Fibroblast of lung (primary cell): Measurements from ENCODE around the gene LCE1F. TPM values are rescaled to one million over a fixed set of nuclear protein-coding genes. Genes with fewer than 3 reads are reported as not detected.

Source experiments
- DNase-seq, 2 donors: peaks; one replicate each; pipeline versions ENCODE4 v3.0.0 to v3.0.0-alpha.2; 2010; ENCODE audit warnings: low read depth in 2 of 2
- H2AFZ ChIP-seq: 2 replicates; pipeline ENCODE4 v1.5.1; 2012; ENCODE audit warnings: low read length, control low read depth, inconsistent platforms
- H3K27ac ChIP-seq: 2 replicates; pipeline ENCODE4 v1.5.1; 2011; ENCODE audit warnings: low read length, control low read depth; ENCODE audit not compliant: insufficient read depth
- H3K27me3 ChIP-seq: 2 replicates; pipeline ENCODE4 v1.5.1; 2011; ENCODE audit warnings: mild to moderate bottlenecking, low read length; ENCODE audit not compliant: control insufficient read depth, insufficient read depth
- H3K36me3 ChIP-seq: 2 replicates; pipeline ENCODE4 v1.5.1; 2011; ENCODE audit warnings: low read length; ENCODE audit not compliant: control insufficient read depth, insufficient read depth
- H3K4me1 ChIP-seq: 2 replicates; pipeline ENCODE4 v1.5.1; 2011; ENCODE audit warnings: low read length; ENCODE audit not compliant: control insufficient read depth, insufficient read depth; ENCODE audit errors: extremely low read depth
- H3K4me2 ChIP-seq: 2 replicates; pipeline ENCODE4 v1.5.1; 2011; ENCODE audit warnings: low read length, control low read depth; ENCODE audit not compliant: insufficient read depth; ENCODE audit errors: extremely low read depth
- H3K4me3 ChIP-seq, 4 experiments: fragments of 200-600 bp in 1 of 4; sonication (generic) in 1 of 4; replicated peaks in 1 of 4; 2 replicates each; pipeline ENCODE4 v1.5.1; 2011 to 2016; ENCODE audit warnings: low read length in 4 of 4, low read depth in 3 of 4, mild to moderate bottlenecking in 3 of 4, control low read depth in 2 of 4, inconsistent platforms in 1 of 4, mixed read lengths in 1 of 4; ENCODE audit not compliant: insufficient read depth in 1 of 4; ENCODE audit errors: control extremely low read depth in 1 of 4
- H3K79me2 ChIP-seq: 2 replicates; pipeline ENCODE4 v1.5.1; 2012; ENCODE audit warnings: mild to moderate bottlenecking, low read length, inconsistent platforms; ENCODE audit not compliant: control insufficient read depth, insufficient read depth
- H3K9ac ChIP-seq: 2 replicates; pipeline ENCODE4 v1.5.1; 2011; ENCODE audit warnings: mild to moderate bottlenecking, low read length, control low read depth; ENCODE audit not compliant: insufficient read depth
- H3K9me3 ChIP-seq: 2 replicates; pipeline ENCODE4 v1.5.1; 2012; ENCODE audit warnings: low read depth, low read length; ENCODE audit not compliant: control insufficient read depth, insufficient read depth
- H4K20me1 ChIP-seq: 2 replicates; pipeline ENCODE4 v1.5.1; 2011; ENCODE audit warnings: low read length; ENCODE audit not compliant: control insufficient read depth, insufficient read depth; ENCODE audit errors: extremely low read depth
- CTCF ChIP-seq, 2 donors: IDR thresholded peaks in 1 of 2; conservative IDR thresholded peaks in 1 of 2; 1 replicate in 1 of 2; 2 replicates in 1 of 2; pipeline ENCODE4 v1.5.1; 2011 to 2012; ENCODE audit warnings: low read length in 2 of 2, control low read depth in 1 of 2, inconsistent platforms in 1 of 2, low read depth in 1 of 2, mild to moderate bottlenecking in 1 of 2
- EZH2 ChIP-seq: IDR thresholded peaks from 2 replicates; pipeline ENCODE4 v1.5.1; 2012; ENCODE audit warnings: low read length, control low read depth, mild to moderate bottlenecking; ENCODE audit errors: missing control alignments
- polyA plus RNA-seq, 2 donors: library from polyadenylated mRNA; depleted of rRNA in 1 of 2; stranded (reverse) in 1 of 2; unstranded in 1 of 2; fragments of >200 nt; gene quantifications; 2 replicates each; pipeline ENCODE4 v1.2.1, GENCODE V29; 2011 to 2012; ENCODE audit warnings: missing spikeins in 1 of 2
- total RNA-seq: library from RNA; depleted of rRNA; stranded (reverse); fragments of >200 nt; gene quantifications from 2 replicates; pipeline ENCODE4 v1.2.1, GENCODE V29; 2014

Gene LCE1F
- total and polyA plus RNA-seq, 2 donors (not counting 1 experiment from before 2014, with no cell fraction given): not detected

GRCh38 chr1:152758636-152759035 is 16.3 kb upstream of the LCE1F start:
- H3K9ac ChIP-seq: no peak overlapping the region
- peaks cover under 1% of the 10 kb centered on the region for H3K4me1 ChIP-seq
- no peak overlapping the region for H3K4me2 ChIP-seq
- DNase-seq: no peak
- no peaks in the 10 kb centered on the region for H3K36me3 ChIP-seq
- H2AFZ ChIP-seq: no peak overlapping the region
- H3K4me3 ChIP-seq: no peak overlapping the region
- no peaks in the 10 kb centered on the region for H3K79me2 ChIP-seq
- no peaks in the 10 kb centered on the region for H4K20me1 ChIP-seq
- H3K9me3 ChIP-seq: no peaks in the 10 kb centered on the region
- no peak for TF ChIP-seq EZH2
- no peak for TF ChIP-seq CTCF (conservative IDR thresholded peaks at IDR 0.05 in 1 of 2, IDR thresholded peaks at IDR 0.05 in 1 of 2; ENCODE audit: low read depth in 1 of 2, low read length in 2 of 2)
- H3K27ac ChIP-seq: no peak overlapping the region
- H3K27me3 ChIP-seq: no peaks in the 10 kb centered on the region

- TF ChIP-seq EZH2: no peak
- no peak for TF ChIP-seq CTCF (conservative IDR thresholded peaks at IDR 0.05 in 1 of 2, IDR thresholded peaks at IDR 0.05 in 1 of 2; ENCODE audit: low read depth in 1 of 2, low read length in 2 of 2)
- H3K9me3 ChIP-seq: no peaks in the 10 kb centered on the region
- no peak overlapping the region for H3K4me2 ChIP-seq
- H3K27ac ChIP-seq: no peak overlapping the region
- DNase-seq: no peak
- H3K4me3 ChIP-seq: no peak overlapping the region
- H4K20me1 ChIP-seq: no peaks in the 10 kb centered on the region
- H3K79me2 ChIP-seq: no peaks in the 10 kb centered on the region
- H3K27me3 ChIP-seq: no peaks in the 10 kb centered on the region
- no peaks in the 10 kb centered on the region for H3K4me1 ChIP-seq
- H2AFZ ChIP-seq: no peak overlapping the region
- H3K36me3 ChIP-seq: no peaks in the 10 kb centered on the region
- H3K9ac ChIP-seq: no peak overlapping the region
Observed at GRCh38 chr1:152759453-152760173, 15.3 kb upstream of the LCE1F start.

GRCh38 chr1:152760551-152761190 is 14.3 kb upstream of the LCE1F start:
- H3K4me2 ChIP-seq: no peak overlapping the region

More at GRCh38 chr1:152760551-152761190, 14.3 kb upstream of the LCE1F start:
- no peak for DNase-seq
- no peak for TF ChIP-seq CTCF (conservative IDR thresholded peaks at IDR 0.05 in 1 of 2, IDR thresholded peaks at IDR 0.05 in 1 of 2; ENCODE audit: low read depth in 1 of 2, low read length in 2 of 2)
- no peak for TF ChIP-seq EZH2
- Histone ChIP-seq H3K27ac (no peak overlapping the region), H3K9me3 (no peaks in the 10 kb centered on the region), H3K4me3 (no peak overlapping the region), H3K27me3 (no peaks in the 10 kb centered on the region), H4K20me1 (no peaks in the 10 kb centered on the region), H3K4me1 (no peaks in the 10 kb centered on the region), H2AFZ (no peak overlapping the region), H3K36me3 (no peaks in the 10 kb centered on the region), H3K9ac (no peak overlapping the region), H3K79me2 (no peaks in the 10 kb centered on the region)
